PC-9 (cell line): ENCODE results near the gene PTPRA. TPM values are rescaled to one million over a fixed set of nuclear protein-coding genes. Genes with fewer than 3 reads are reported as not detected.
"Not testable (repeated sequence)": the region's sequence is repeated elsewhere in the genome, so short reads cannot be mapped to it uniquely, and the experiment has no call there.

Experiments
- BruUV-seq: library from RNA; stranded (reverse); fragments of 400-500 nt; replicated peaks from 2 replicates; lab custom pipeline; 2021; lab: Mats Ljungman, UMichigan
- CTCF ChIA-PET: fragments of 300-600 bp; sonication (Branson Sonifier 250); formaldehyde crosslinking; loops from one replicate; lab custom pipeline; 2022; ENCODE audit warnings: antibody characterized with exemption; lab: Charles Lee
- POLR2A ChIA-PET: fragments of 300-600 bp; sonication (Branson Sonifier 250); formaldehyde crosslinking; loops from one replicate; lab custom pipeline; 2022; ENCODE audit warnings: antibody characterized with exemption; ENCODE audit not compliant: unreplicated experiment; lab: Charles Lee
- DNase-seq, 2 experiments: peaks; one replicate each; pipeline versions ENCODE4 v3.0.0 to v3.0.0-alpha.2; 2015 to 2022; ENCODE audit warnings: mixed read lengths in 1 of 2
- H2AFZ ChIP-seq: fragments of 200-600 bp; sonication (generic); 2 replicates; pipeline ENCODE4 v1.8.1; 2017; ENCODE audit warnings: antibody characterized with exemption
- H3F3A ChIP-seq: fragments of 200-600 bp; sonication (generic); 2 replicates; pipeline ENCODE4 v1.8.1; 2017; ENCODE audit warnings: antibody characterized with exemption, mild to moderate bottlenecking, low read depth; ENCODE audit not compliant: insufficient read depth
- H3K27ac ChIP-seq: fragments of 200-600 bp; sonication (generic); 2 replicates; pipeline ENCODE4 v1.6.1; 2016; ENCODE audit warnings: mixed run types
- H3K27me3 ChIP-seq: fragments of 200-600 bp; sonication (generic); 2 replicates; pipeline ENCODE4 v1.6.1; 2016; ENCODE audit warnings: low read depth, mixed run types; ENCODE audit not compliant: insufficient read depth
- H3K36me3 ChIP-seq: fragments of 200-600 bp; sonication (generic); 2 replicates; pipeline ENCODE4 v1.6.1; 2016; ENCODE audit warnings: low read depth, mixed run types
- H3K4me1 ChIP-seq: fragments of 200-600 bp; sonication (generic); replicated peaks from 2 replicates; pipeline ENCODE4 v1.6.1; 2016; ENCODE audit warnings: mixed run types; ENCODE audit not compliant: insufficient read depth
- H3K4me2 ChIP-seq: fragments of 200-600 bp; sonication (generic); 2 replicates; pipeline ENCODE4 v1.6.1; 2017; ENCODE audit warnings: mixed run types
- H3K4me3 ChIP-seq: fragments of 200-600 bp; sonication (generic); 2 replicates; pipeline ENCODE4 v1.6.1; 2016; ENCODE audit warnings: mixed run types
- H3K79me2 ChIP-seq: fragments of 200-600 bp; sonication (generic); 2 replicates; pipeline ENCODE4 v1.6.1; 2017; ENCODE audit warnings: low read depth, mixed run types
- H3K9me2 ChIP-seq: fragments of 200-600 bp; sonication (generic); 2 replicates; pipeline ENCODE4 v1.8.1; 2017; ENCODE audit warnings: mild to moderate bottlenecking; ENCODE audit not compliant: insufficient read depth
- H3K9me3 ChIP-seq: fragments of 200-600 bp; sonication (generic); 2 replicates; pipeline ENCODE4 v1.8.1; 2016; ENCODE audit warnings: low read depth; ENCODE audit not compliant: insufficient read depth
- H4K20me1 ChIP-seq: fragments of 200-600 bp; sonication (generic); 2 replicates; pipeline ENCODE4 v1.8.1; 2017; ENCODE audit not compliant: insufficient read depth
- EZH2 ChIP-seq: fragments of 200-600 bp; sonication (generic); IDR thresholded peaks from 2 replicates; pipeline ENCODE4 v1.8.0; 2017; ENCODE audit warnings: antibody characterized with exemption, low read depth
- intact Hi-C: fragments of 100-400 bp; cut with micrococcal nuclease; formaldehyde crosslinking; loops from one replicate; pipeline ENCODE4 v1.10.0; 2022; ENCODE audit not compliant: unreplicated experiment
- total RNA-seq: library from RNA; stranded (reverse); gene quantifications from 2 replicates; pipeline ENCODE4 v1.2.3, GENCODE V29; 2021
- TF ChIP-seq, protein P1 (sequence below): fragments of 200-600 bp; sonication (generic); conservative IDR thresholded peaks from 2 replicates; pipeline ENCODE4 v1.6.1; 2017; ENCODE audit warnings: mixed run types, antibody characterized with exemption, mild to moderate bottlenecking, moderate library complexity

Gene PTPRA
- total RNA-seq, 1 experiment from 2014 or later: 48.8 TPM

DNA sequence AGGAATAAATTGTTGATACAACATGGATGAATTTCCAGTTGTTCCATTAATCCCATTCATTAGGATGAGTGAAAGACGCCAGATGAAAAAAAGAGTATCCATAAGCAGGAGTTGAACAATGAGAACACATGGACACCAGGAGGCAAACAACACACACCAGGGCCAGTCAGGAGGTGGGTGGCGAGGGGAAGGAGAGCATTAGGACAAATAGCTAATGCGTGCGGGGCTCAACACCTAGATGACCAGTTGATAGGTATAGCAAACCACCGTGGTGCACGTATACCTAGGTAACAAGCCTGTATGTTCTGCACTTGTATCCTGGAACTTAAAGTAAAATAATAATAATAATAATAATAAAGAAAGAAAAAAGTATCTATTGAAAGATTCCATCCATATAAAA lies 43.9 kb upstream of the PTPRA start:
- Histone ChIP-seq H2AFZ (no peak overlapping the region), H3K4me2 (no peak overlapping the region), H3K36me3 (no peaks in the 10 kb centered on the region), H3F3A (peaks cover 10% of the 10 kb centered on the region), H4K20me1 (no peaks in the 10 kb centered on the region), H3K9me3 (no peaks in the 10 kb centered on the region; the same call in 1 of the 2 replicates), H3K9me2 (no peaks in the 10 kb centered on the region), H3K27me3 (no peaks in the 10 kb centered on the region), H3K4me1 (peaks cover 19% of the 10 kb centered on the region), H3K4me3 (no peak overlapping the region), H3K27ac (no peak overlapping the region), H3K79me2 (no peaks in the 10 kb centered on the region)
- intact Hi-C loops: no loop called here
- POLR2A ChIA-PET: no interaction called here
- TF ChIP-seq EZH2: no peak
- TF ChIP-seq, protein P1, sequence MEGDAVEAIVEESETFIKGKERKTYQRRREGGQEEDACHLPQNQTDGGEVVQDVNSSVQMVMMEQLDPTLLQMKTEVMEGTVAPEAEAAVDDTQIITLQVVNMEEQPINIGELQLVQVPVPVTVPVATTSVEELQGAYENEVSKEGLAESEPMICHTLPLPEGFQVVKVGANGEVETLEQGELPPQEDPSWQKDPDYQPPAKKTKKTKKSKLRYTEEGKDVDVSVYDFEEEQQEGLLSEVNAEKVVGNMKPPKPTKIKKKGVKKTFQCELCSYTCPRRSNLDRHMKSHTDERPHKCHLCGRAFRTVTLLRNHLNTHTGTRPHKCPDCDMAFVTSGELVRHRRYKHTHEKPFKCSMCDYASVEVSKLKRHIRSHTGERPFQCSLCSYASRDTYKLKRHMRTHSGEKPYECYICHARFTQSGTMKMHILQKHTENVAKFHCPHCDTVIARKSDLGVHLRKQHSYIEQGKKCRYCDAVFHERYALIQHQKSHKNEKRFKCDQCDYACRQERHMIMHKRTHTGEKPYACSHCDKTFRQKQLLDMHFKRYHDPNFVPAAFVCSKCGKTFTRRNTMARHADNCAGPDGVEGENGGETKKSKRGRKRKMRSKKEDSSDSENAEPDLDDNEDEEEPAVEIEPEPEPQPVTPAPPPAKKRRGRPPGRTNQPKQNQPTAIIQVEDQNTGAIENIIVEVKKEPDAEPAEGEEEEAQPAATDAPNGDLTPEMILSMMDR: no peak
- CTCF ChIA-PET: no interaction called here
- no peak for DNase-seq
- BruUV-seq: no TSS peak

DNA sequence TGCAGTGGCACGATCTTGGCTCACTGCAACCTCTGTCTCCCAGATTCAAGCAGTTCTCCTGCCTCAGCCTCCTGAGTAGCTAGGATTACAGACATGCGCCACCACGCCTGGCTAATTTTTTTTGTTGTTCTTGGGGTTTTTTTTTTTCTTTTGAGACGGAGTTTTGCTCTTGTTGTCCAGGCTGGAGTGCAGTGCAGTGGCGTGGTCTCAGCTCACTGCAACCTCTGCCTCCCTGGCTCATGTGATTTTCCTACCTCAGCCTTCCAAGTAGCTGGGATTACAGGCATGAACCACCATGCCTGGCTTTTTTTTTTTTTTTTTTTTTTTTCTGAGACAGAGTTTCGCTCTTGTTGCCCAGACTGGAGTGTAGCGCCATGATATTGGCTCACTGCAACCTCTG lies 42.1 kb upstream of the PTPRA start:
- H3K9me2 ChIP-seq, H3K79me2 ChIP-seq, BruUV-seq, H3K9me3 ChIP-seq, DNase-seq, H3K27me3 ChIP-seq, H3K4me3 ChIP-seq, intact Hi-C loops, CTCF ChIA-PET, POLR2A ChIA-PET, H3K27ac ChIP-seq, H3K4me2 ChIP-seq, H3K36me3 ChIP-seq, H4K20me1 ChIP-seq, H2AFZ ChIP-seq: not testable (repeated sequence)
- Histone ChIP-seq H3F3A (peaks cover 10% of the 10 kb centered on the region), H3K4me1 (peaks cover 19% of the 10 kb centered on the region)

GRCh38 chr20:2833761-2834160 lies 39.5 kb upstream of the PTPRA start:
- intact Hi-C loops: no loop called here
- Histone ChIP-seq H3K9me3 (no peaks in the 10 kb centered on the region; the same call in 1 of the 2 replicates), H3K4me2 (no peak overlapping the region), H3K27ac (no peak overlapping the region), H3K9me2 (no peaks in the 10 kb centered on the region), H3K27me3 (no peaks in the 10 kb centered on the region), H3K4me3 (no peak overlapping the region), H2AFZ (no peak overlapping the region), H3K4me1 (peaks cover 19% of the 10 kb centered on the region), H4K20me1 (no peaks in the 10 kb centered on the region), H3F3A (peaks cover 10% of the 10 kb centered on the region), H3K79me2 (no peaks in the 10 kb centered on the region), H3K36me3 (no peaks in the 10 kb centered on the region)
- CTCF ChIA-PET: interaction anchor here (0.6 kb wide), 1 partner anchor 105 kb away, joined by 3 read pairs; no protein-coding TSS in a partner anchor
- BruUV-seq: no TSS peak
- DNase-seq: no peak
- POLR2A ChIA-PET: no interaction called here
- TF ChIP-seq EZH2: no peak
- TF ChIP-seq, protein P1: no peak
